GM23338 (cell line): ENCODE measurements around the gene KRTAP12-3.
"Not testable (repeated sequence)": the region's sequence is repeated elsewhere in the genome, so short reads cannot be mapped to it uniquely, and the experiment has no call there.

ENCODE experiments used
- CREB1 ChIP-seq: fragments of 250-450 bp; sonication (Bioruptor Pico); IDR thresholded peaks from 2 replicates; pipeline ENCODE4 v1.5.0; 2020; ENCODE audit warnings: low read depth, mild to moderate bottlenecking, moderate library complexity
- EZH2 ChIP-seq: fragments of 200-600 bp; sonication (generic); IDR thresholded peaks from one replicate; pipeline ENCODE4 v1.8.0; 2017; ENCODE audit warnings: antibody characterized with exemption, mild to moderate bottlenecking, low read depth; ENCODE audit not compliant: unreplicated experiment
- EZH2phosphoT487 ChIP-seq: fragments of 200-600 bp; sonication (generic); IDR thresholded peaks from one replicate; pipeline ENCODE4 v1.8.1; 2018; ENCODE audit warnings: antibody characterized with exemption; ENCODE audit not compliant: unreplicated experiment
- JUNB ChIP-seq: IDR thresholded peaks from one replicate; pipeline ENCODE4 v1.6.1; 2016; ENCODE audit warnings: antibody characterized with exemption; ENCODE audit not compliant: unreplicated experiment
- NANOG ChIP-seq: IDR thresholded peaks from 2 replicates; pipeline ENCODE4 v1.6.1; 2016; ENCODE audit warnings: antibody characterized with exemption, borderline replicate concordance
- POLR2AphosphoS5 ChIP-seq: IDR thresholded peaks from 2 replicates; pipeline ENCODE4 v1.6.1; 2016; ENCODE audit warnings: antibody characterized with exemption, low read depth
- ZNF114 ChIP-seq: fragments of 250-450 bp; sonication (Bioruptor Pico); IDR thresholded peaks from 2 replicates; pipeline ENCODE4 v1.5.0; 2020; ENCODE audit warnings: mild to moderate bottlenecking, moderate library complexity
- TF ChIP-seq, protein P1 (sequence below), 2 experiments: fragments of 200-600 bp in 1 of 2; sonication (generic) in 1 of 2; conservative IDR thresholded peaks; 2 replicates each; pipeline versions ENCODE4 v1.5.1 to v1.6.1; 2016 to 2017; ENCODE audit warnings: antibody characterized with exemption in 2 of 2, low read depth in 2 of 2, mild to moderate bottlenecking in 2 of 2, moderate library complexity in 1 of 2
- TF ChIP-seq, protein P2 (sequence below): IDR thresholded peaks from one replicate; pipeline ENCODE4 v1.6.1; 2018; ENCODE audit warnings: antibody characterized with exemption; ENCODE audit not compliant: unreplicated experiment
- TF ChIP-seq, protein P3 (sequence below): IDR thresholded peaks from 2 replicates; pipeline ENCODE4 v1.6.1; 2016; ENCODE audit warnings: antibody characterized with exemption

DNA sequence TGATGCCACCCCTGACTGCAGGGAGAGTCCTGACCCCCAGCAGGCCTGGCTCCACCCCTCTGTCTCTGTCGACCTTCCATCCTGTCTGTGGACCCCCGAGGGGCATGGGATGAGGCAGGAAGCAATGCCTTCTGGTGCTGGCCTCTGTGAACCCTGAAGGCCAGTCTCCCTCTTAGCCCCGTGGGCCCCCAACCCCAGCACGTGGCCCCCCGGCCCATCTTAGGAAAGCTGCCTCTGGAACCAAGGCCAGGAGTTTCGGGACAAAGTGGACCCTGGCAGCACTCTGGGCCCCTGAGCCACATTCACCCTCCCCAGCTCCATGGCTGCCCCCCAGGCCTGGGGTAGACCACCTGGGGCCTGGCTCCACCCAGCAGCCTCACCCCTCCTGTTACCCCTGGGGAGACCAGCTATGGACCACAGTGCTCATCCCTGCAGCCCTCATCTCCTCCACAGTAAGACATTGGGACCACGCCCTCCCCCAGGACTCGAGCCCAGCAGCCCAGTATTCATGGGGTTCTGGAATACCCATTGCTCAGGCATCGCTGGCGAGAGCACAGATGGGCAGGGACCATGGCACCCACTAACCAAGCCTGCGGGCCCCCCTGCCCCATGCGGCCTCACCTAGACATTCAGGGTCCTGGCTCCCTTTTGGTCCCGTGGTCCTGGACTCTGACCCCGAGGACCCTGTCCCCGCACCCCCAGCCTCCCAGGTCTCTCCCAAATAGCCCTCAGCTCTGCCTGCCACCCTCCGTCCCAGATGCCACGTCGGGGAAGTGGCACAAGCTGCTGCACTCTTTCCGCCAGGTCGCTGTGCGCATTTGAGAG is 19.0 kb upstream of the KRTAP12-3 start:
- TF ChIP-seq, protein P1, sequence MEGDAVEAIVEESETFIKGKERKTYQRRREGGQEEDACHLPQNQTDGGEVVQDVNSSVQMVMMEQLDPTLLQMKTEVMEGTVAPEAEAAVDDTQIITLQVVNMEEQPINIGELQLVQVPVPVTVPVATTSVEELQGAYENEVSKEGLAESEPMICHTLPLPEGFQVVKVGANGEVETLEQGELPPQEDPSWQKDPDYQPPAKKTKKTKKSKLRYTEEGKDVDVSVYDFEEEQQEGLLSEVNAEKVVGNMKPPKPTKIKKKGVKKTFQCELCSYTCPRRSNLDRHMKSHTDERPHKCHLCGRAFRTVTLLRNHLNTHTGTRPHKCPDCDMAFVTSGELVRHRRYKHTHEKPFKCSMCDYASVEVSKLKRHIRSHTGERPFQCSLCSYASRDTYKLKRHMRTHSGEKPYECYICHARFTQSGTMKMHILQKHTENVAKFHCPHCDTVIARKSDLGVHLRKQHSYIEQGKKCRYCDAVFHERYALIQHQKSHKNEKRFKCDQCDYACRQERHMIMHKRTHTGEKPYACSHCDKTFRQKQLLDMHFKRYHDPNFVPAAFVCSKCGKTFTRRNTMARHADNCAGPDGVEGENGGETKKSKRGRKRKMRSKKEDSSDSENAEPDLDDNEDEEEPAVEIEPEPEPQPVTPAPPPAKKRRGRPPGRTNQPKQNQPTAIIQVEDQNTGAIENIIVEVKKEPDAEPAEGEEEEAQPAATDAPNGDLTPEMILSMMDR (conservative IDR thresholded peaks at IDR 0.05; ENCODE audit: low read depth in 2 of 2): not testable (repeated sequence)
- not testable (repeated sequence) for TF ChIP-seq CREB1 (CRISPR knock-in tag); POLR2AphosphoS5; EZH2; JUNB; EZH2phosphoT487; NANOG; ZNF114
- TF ChIP-seq, protein P2, sequence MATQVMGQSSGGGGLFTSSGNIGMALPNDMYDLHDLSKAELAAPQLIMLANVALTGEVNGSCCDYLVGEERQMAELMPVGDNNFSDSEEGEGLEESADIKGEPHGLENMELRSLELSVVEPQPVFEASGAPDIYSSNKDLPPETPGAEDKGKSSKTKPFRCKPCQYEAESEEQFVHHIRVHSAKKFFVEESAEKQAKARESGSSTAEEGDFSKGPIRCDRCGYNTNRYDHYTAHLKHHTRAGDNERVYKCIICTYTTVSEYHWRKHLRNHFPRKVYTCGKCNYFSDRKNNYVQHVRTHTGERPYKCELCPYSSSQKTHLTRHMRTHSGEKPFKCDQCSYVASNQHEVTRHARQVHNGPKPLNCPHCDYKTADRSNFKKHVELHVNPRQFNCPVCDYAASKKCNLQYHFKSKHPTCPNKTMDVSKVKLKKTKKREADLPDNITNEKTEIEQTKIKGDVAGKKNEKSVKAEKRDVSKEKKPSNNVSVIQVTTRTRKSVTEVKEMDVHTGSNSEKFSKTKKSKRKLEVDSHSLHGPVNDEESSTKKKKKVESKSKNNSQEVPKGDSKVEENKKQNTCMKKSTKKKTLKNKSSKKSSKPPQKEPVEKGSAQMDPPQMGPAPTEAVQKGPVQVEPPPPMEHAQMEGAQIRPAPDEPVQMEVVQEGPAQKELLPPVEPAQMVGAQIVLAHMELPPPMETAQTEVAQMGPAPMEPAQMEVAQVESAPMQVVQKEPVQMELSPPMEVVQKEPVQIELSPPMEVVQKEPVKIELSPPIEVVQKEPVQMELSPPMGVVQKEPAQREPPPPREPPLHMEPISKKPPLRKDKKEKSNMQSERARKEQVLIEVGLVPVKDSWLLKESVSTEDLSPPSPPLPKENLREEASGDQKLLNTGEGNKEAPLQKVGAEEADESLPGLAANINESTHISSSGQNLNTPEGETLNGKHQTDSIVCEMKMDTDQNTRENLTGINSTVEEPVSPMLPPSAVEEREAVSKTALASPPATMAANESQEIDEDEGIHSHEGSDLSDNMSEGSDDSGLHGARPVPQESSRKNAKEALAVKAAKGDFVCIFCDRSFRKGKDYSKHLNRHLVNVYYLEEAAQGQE: not testable (repeated sequence)
- TF ChIP-seq, protein P3, sequence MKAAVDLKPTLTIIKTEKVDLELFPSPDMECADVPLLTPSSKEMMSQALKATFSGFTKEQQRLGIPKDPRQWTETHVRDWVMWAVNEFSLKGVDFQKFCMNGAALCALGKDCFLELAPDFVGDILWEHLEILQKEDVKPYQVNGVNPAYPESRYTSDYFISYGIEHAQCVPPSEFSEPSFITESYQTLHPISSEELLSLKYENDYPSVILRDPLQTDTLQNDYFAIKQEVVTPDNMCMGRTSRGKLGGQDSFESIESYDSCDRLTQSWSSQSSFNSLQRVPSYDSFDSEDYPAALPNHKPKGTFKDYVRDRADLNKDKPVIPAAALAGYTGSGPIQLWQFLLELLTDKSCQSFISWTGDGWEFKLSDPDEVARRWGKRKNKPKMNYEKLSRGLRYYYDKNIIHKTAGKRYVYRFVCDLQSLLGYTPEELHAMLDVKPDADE: not testable (repeated sequence)
